ENCODE measurements around the gene FLT4.

The FLT4 gene

GRCh38 chr5:180603076-180603594 lies 46.3 kb downstream of the FLT4 start:
- DNase-seq = no peak

DNA sequence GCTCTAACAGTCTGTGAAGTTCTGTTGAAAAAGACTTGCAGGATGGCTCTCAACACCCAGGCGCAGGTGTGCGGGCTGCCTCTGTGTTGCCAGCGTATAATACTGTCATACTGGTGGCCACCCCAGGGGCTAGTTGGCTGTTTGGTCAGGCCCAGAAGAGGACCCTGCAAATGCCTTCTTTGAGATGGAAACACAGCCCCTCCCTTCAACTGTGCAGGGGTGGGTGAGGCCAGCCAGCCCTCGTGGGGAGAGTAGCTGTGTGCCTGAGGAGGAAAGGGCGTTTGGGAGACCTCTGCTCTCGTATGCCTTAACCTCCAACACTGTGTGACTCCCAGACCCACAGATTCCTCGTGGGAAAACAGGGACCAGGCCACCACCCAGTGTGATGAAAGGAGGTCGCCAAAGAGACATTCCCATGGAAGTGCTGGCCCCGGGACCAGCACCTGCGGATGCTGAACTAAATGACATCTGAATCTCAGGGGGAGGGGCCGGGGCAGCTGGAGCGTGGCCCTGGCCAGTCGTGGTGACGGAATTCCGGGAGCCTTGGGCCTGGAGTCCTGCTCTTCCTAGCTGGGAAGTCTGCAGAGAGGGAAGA lies 46.8 kb downstream of the FLT4 start:
- no peak for DNase-seq

DNA sequence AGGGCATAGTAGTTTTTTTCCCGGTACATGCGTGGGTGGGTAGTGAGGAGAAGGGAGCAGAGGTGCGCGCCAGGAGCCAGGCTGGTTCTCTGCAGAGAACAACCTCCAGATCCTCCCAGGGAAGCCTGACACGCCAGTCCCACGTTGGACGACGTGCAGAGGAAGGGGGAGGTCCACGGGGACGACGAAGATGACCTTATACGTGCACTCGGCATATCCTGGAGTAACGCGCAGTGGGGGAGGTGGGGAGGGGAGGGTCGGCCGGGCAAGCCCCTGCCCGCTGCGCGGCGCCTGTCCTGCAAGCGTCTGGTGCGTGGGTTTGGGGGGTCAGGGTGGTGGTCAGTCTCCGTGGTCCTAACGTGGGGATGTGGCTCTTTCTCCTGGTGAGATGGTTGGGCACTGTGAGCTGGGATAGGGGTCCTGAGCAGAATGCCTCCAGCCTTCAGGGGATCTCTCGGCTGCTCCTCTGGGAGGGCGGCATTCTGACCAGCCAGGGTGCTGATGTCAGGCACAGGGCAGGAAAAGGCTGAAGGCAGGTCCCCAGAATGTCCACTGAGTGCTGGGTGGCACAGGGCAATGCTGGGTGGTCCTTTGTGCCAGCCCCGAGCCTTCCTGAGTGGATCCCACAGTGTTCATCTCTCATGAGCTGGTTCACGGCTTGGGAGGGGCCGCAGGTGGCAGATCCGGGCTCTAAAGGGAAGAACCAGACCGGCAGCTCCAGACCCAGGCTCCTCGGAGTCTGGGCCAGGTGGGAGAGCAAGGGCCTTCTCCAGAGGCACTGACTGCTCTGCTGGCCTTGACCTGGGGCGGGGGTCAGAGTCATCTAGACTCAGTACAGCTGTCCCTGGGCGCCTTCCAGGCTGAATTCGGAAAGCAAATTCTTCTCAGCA lies 47.6 kb downstream of the FLT4 start:
- no peak for DNase-seq

GRCh38 chr5:180600554-180601041 lies 48.8 kb downstream of the FLT4 start:
- DNase-seq = no peak

- DNase-seq = no peak
These were observed 49.3 kb downstream of the FLT4 start for GRCh38 chr5:180599981-180600553.

DNA sequence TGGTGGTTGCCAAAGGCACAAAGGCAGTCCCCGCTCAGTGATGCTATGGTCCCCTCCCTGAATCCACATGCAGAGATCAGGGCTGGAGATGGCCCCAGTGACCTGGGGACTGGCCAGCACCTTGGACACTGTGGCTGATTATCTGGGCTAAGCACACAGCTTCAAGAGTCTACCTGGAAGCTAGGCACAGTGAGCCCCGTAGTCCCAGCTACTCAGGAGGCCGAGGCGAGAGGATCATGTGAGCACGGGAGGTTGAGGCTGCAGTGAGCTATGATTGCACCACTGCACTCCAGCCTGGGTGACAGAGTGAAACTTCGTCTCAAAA lies 49.8 kb downstream of the FLT4 start:
- no peak for DNase-seq

- DNase-seq = no peak
These were observed 50.4 kb downstream of the FLT4 start for GRCh38 chr5:180598797-180599589.

DNA sequence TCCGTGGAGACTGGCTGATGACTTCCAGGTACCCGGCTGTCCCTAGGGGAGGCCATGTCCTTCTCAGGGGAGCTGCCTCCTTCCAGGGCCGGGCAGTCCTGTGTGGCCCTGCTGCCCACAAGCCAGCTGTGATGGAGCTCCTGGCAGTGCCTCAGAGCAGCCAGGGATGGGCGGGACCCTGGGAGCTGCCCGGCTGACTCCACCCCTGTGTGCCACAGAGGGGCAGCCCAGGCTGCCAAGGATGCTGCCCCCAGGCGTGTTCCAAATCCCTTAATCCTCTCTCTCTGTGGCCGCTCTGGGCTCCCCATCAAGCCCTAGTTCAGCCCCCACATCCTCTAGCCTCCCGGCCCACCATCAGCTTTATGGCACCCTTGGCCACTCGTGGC lies 51.1 kb downstream of the FLT4 start:
- DNase-seq = no peak

- DNase-seq = no peak
These were observed 52.6 kb downstream of the FLT4 start for GRCh38 chr5:180596668-180597231.

DNA sequence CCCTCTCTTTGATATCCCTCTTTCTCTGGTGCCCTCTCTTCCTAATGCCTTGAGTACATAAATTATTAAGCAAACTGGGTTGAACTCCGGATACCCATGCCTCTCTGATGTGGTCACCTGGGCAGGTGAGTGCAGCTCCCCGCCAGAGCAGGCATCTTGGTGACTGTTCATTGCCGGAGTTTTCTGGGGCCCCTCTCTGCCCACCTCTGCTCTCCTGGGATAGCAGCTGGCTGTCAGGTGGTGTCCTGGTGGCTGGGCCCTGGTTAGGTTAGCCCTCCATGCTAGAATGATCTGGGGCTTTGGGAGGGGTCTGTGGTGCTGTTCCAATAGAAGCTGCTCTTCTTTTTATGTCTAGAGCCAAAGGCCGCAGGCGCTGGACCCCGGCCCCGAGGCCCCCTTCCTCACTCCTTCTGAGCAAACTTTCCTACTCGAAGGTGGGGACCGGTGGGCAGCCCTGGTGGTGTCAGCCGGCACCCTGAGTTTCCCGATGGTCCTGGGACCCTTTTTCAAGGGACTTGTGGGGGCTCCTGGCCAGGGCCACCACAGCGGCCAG lies 53.2 kb downstream of the FLT4 start:
- DNase-seq = no peak

DNA sequence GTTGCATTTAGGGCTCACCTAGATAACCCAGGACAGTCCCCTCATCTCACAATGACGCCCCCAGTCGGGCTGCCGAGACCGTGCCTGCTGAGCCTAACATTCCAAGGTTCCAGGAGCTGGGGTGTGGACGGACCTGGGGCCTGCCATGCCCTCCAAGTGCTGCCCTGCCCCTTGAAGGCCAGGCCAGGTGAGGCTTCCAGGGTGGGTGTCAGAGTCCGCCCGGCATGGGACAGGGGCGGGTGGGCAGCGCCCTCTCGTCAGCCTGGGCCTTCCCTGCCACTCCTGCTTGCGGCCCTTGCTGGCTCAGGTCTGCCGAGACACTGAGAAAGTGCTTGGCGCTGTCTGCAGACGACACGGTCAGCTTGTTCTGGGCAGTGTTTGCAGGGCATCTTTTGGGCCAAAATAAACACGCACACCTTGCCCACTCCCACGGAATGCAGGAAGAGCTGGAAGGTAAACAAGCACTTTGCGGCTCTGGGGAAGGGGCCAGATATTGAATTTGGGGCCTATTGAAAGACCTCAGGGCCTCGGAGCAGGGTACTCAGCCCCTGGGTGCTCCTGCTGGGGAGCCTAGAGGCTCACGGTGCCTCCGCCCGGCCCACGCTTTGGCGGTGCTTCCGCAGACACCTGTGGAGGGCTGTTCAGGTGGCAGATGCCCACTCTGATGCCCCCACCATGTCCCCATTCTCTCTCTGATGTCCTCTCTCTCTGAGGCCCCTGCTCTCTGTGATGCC lies 53.9 kb downstream of the FLT4 start:
- no peak for DNase-seq

- no peak for DNase-seq
These were observed 54.4 kb downstream of the FLT4 start for GRCh38 chr5:180595046-180595379.

DNA sequence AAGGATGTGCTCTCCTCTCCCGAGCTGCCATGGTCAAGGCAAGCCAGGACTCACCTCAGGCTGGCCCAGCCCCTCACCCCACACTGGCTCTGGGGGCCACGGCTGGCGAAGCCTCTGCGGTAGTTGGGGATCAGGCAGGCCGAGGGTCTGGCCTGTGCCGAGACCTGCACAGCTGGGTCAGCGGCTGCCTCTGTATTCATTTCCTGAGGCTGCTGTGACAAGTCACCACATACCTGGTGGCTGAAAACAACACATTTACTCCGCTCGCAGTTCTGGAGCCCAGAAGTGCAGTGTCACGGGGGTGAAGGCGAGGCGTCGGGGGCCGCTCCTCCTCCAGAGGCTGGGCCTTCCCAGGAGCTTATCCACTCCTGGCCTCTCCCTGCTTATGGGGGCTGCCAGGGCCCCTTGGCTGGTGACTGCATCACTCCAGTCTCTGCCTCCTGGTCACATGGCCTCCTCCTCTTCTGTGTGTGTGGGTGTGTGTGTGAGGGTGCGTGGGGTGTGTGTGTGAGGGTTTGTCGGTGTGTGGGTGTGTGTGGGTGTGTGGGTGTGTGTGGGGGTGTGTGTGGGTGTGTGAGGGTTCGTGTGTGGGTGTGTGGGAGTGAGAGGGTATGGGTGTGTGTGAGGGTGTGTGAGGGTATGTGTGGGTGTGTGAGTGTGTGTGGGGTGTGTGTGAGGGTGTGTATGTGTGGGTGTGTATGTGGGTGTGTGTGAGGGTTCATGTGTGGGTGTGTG lies 54.9 kb downstream of the FLT4 start:
- DNase-seq = no peak

DNA sequence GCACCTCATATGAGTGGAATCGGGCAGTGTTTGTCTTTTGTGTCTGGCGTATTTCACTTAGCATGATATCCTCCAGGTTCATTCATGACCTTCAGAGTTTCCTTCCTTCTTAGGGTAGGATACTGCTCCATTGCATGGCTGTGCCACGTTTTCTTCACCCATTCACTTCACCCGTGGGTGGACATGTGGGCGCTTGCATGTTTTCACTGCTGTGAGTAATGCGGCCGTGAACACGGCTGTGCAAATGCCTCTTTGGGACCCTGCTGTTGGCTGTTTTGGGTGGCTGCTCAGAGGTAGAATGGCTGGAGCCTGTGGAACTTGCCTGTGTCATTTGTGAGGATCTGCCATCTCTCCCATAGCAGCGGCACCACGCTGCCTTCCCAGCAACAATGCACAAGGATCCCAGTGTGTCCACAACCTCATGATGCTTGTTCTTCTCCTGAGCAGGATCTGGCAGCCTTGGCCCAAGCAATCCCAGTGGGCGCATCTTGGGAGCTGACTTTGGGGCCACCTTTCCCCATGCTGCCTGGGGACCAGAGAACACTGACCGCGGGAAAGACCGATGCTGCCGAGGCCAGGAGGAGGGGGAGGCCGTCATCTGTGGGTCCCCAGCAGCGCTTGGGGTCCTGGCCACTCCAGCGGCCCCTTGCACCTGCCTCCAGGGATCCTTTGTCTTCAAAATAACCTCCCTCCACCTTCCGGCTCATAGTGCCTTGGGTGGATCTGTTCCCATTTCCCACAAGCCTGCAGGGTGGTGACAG lies 55.8 kb downstream of the FLT4 start:
- no peak for DNase-seq

GRCh38 chr5:180592176-180592575 lies 57.2 kb downstream of the FLT4 start:
- DNase-seq = no peak

DNA sequence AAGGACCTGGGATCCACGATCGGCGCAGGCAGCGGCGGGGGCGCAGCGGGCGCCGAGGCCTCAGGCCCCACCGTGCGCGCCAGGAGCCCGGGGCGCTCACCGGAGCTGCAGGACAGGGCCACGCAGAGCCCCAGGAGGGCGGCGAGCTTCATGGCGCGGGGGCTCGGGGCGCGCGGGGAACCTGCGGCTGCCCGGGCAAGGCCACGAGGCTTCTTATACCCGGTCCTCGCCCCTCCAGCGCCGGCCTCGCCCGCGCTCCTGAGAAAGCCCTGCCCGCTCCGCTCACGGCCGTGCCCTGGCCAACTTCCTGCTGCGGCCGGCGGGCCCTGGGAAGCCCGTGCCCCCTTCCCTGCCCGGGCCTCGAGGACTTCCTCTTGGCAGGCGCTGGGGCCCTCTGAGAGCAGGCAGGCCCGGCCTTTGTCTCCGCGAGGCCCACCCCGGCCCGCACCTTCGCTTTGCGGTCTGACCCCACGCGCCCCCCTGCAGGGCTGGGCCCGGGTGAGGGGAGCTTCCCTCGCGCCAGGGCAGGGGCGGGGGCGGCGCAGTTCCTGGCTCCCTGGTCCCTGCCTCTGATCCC lies 58.0 kb downstream of the FLT4 start, which contains the start of gene SCGB3A1:
Gene SCGB3A1, minus strand, starts transcription at position 189 of the 577 bp plus-strand sequence. Its CDS starts 37 bp downstream, at position 152.
- no peak for DNase-seq

GRCh38 chr5:180590543-180591310 lies 58.7 kb downstream of the FLT4 start:
- no peak for DNase-seq

- no peak for DNase-seq
These were observed 59.4 kb downstream of the FLT4 start for GRCh38 chr5:180589771-180590542.
